HEK293 (cell line): ENCODE measurements around the gene COL1A2.

Source experiments
- CTCF ChIA-PET: fragments of 350-600 bp; formaldehyde crosslinking; extraction: SDS; loops from one replicate; lab custom pipeline; 2021; ENCODE audit warnings: antibody characterized with exemption; lab: Yijun Ruan, JAX
- POLR2A ChIA-PET: fragments of 300-600 bp; formaldehyde crosslinking; extraction: SDS; loops from one replicate; lab custom pipeline; 2020; ENCODE audit warnings: antibody characterized with exemption, inconsistent platforms; lab: Yijun Ruan, JAX
- H3K27ac ChIP-seq: fragments of 200-500 bp; sonication (Bioruptor generic); 2 replicates; pipeline ENCODE4 v1.5.1; 2014; ENCODE audit warnings: low read depth, low read length, control low read depth, inconsistent platforms; ENCODE audit errors: extremely low read depth
- H3K36me3 ChIP-seq, 2 experiments: fragments of 200-500 bp in 1 of 2; sonication (Bioruptor generic) in 1 of 2; 1 replicate in 1 of 2; 2 replicates in 1 of 2; pipeline ENCODE4 v1.5.1; 2014 to 2017; ENCODE audit warnings: inconsistent platforms in 2 of 2, low read length in 2 of 2; ENCODE audit not compliant: control insufficient read depth in 2 of 2, insufficient read depth in 1 of 2
- H3K4me1 ChIP-seq: fragments of 200-500 bp; sonication (Bioruptor generic); 2 replicates; pipeline ENCODE4 v1.5.1; 2014; ENCODE audit warnings: mild to moderate bottlenecking, low read length, inconsistent platforms; ENCODE audit not compliant: control insufficient read depth, insufficient read depth
- H3K4me3 ChIP-seq: 2 replicates; pipeline ENCODE4 v1.5.1; 2011; ENCODE audit warnings: low read depth, mild to moderate bottlenecking, control low read depth, low read length, moderate library complexity
- H3K9me3 ChIP-seq: fragments of 200-500 bp; sonication (Bioruptor generic); 2 replicates; pipeline ENCODE4 v1.5.1; 2014; ENCODE audit warnings: low read depth, low read length, inconsistent platforms; ENCODE audit not compliant: control insufficient read depth, insufficient read depth
- BCL11A ChIP-seq: fragments of 450-650 bp; formaldehyde crosslinking; IDR thresholded peaks from 2 replicates; pipeline ENCODE4 v1.5.1; 2016; ENCODE audit warnings: low read depth, missing biosample characterization, missing genetic modification characterization
- HOXC10 ChIP-seq: sonication (generic); formaldehyde crosslinking; IDR thresholded peaks from 2 replicates; pipeline ENCODE4 v1.8.1; 2023; ENCODE audit warnings: mild to moderate bottlenecking, missing genetic modification reagents
- MEIS1 ChIP-seq: sonication (generic); formaldehyde crosslinking; IDR thresholded peaks from 2 replicates; pipeline ENCODE4 v1.8.1; 2022; ENCODE audit warnings: missing genetic modification reagents, mild to moderate bottlenecking, borderline replicate concordance
- PRDM4 ChIP-seq: fragments of 450-650 bp; formaldehyde crosslinking; IDR thresholded peaks from 2 replicates; pipeline ENCODE4 v1.5.1; 2017; ENCODE audit warnings: missing biosample characterization, missing genetic modification characterization
- ZBTB8A ChIP-seq: fragments of 450-650 bp; formaldehyde crosslinking; IDR thresholded peaks from 2 replicates; pipeline ENCODE4 v1.5.1; 2016; ENCODE audit warnings: missing biosample characterization, missing genetic modification characterization
- ZEB2 ChIP-seq: fragments of 450-650 bp; formaldehyde crosslinking; IDR thresholded peaks from 2 replicates; pipeline ENCODE4 v1.5.1; 2016; ENCODE audit warnings: missing biosample characterization, missing genetic modification characterization
- ZFHX2 ChIP-seq: fragments of 450-650 bp; formaldehyde crosslinking; conservative IDR thresholded peaks from 2 replicates; pipeline ENCODE4 v1.5.1; 2016; ENCODE audit warnings: missing biosample characterization, missing genetic modification characterization
- ZFP41 ChIP-seq: fragments of 450-650 bp; formaldehyde crosslinking; IDR thresholded peaks from 2 replicates; pipeline ENCODE4 v1.5.1; 2016; ENCODE audit warnings: missing biosample characterization, missing genetic modification characterization, borderline replicate concordance
- ZFP69B ChIP-seq: fragments of 450-650 bp; formaldehyde crosslinking; IDR thresholded peaks from 2 replicates; pipeline ENCODE4 v1.5.1; 2016; ENCODE audit warnings: missing biosample characterization, missing genetic modification characterization
- ZNF114 ChIP-seq: fragments of 450-650 bp; formaldehyde crosslinking; IDR thresholded peaks from 2 replicates; pipeline ENCODE4 v1.5.0; 2017; ENCODE audit warnings: missing biosample characterization, missing genetic modification characterization
- ZNF155 ChIP-seq: fragments of 450-650 bp; formaldehyde crosslinking; IDR thresholded peaks from 2 replicates; pipeline ENCODE4 v1.5.1; 2016; ENCODE audit warnings: missing biosample characterization, missing genetic modification characterization
- ZNF16 ChIP-seq: fragments of 450-650 bp; formaldehyde crosslinking; IDR thresholded peaks from 2 replicates; pipeline ENCODE4 v1.5.1; 2016; ENCODE audit warnings: low read depth, missing biosample characterization, missing genetic modification characterization
- ZNF37A ChIP-seq: fragments of 450-650 bp; IDR thresholded peaks from 2 replicates; pipeline ENCODE4 v1.5.1; 2018; ENCODE audit warnings: missing biosample characterization, missing genetic modification characterization
- ZNF394 ChIP-seq: fragments of 450-650 bp; formaldehyde crosslinking; IDR thresholded peaks from 2 replicates; pipeline ENCODE4 v1.5.1; 2016; ENCODE audit warnings: missing biosample characterization, missing genetic modification characterization, mild to moderate bottlenecking, moderate library complexity, borderline replicate concordance
- ZNF398 ChIP-seq: fragments of 450-650 bp; formaldehyde crosslinking; IDR thresholded peaks from 2 replicates; pipeline ENCODE4 v1.5.1; 2017; ENCODE audit warnings: missing biosample characterization, missing genetic modification characterization
- ZNF529 ChIP-seq: fragments of 450-650 bp; formaldehyde crosslinking; IDR thresholded peaks from 2 replicates; pipeline ENCODE4 v1.5.1; 2017; ENCODE audit warnings: missing genetic modification characterization, missing biosample characterization; ENCODE audit not compliant: insufficient replicate concordance
- ZNF560 ChIP-seq: fragments of 450-650 bp; formaldehyde crosslinking; IDR thresholded peaks from 2 replicates; pipeline ENCODE4 v1.5.1; 2017; ENCODE audit warnings: missing biosample characterization, missing genetic modification characterization, borderline replicate concordance
- ZNF571 ChIP-seq: fragments of 450-650 bp; formaldehyde crosslinking; IDR thresholded peaks from 2 replicates; pipeline ENCODE4 v1.5.0; 2017; ENCODE audit warnings: missing biosample characterization, missing genetic modification characterization
- ZNF626 ChIP-seq: fragments of 450-650 bp; sonication (Bioruptor Pico); formaldehyde crosslinking; IDR thresholded peaks from 2 replicates; pipeline ENCODE4 v1.5.1; 2018; ENCODE audit warnings: missing biosample characterization, missing genetic modification characterization, inconsistent platforms
- ZNF660 ChIP-seq: fragments of 450-650 bp; IDR thresholded peaks from 2 replicates; pipeline ENCODE4 v1.5.1; 2018; ENCODE audit warnings: missing biosample characterization, mild to moderate bottlenecking, missing genetic modification characterization
- ZNF707 ChIP-seq: fragments of 450-650 bp; formaldehyde crosslinking; IDR thresholded peaks from 2 replicates; pipeline ENCODE4 v1.5.1; 2016; ENCODE audit warnings: missing biosample characterization, missing genetic modification characterization

Gene COL1A2

GRCh38 chr7:94351703-94352102 is 43.0 kb upstream of the COL1A2 start:
- POLR2A ChIA-PET: no interaction called here

GRCh38 chr7:94352887-94353286 is 41.8 kb upstream of the COL1A2 start:
- TF ChIP-seq ZNF571 (tag by site-specific recombination) (no peak), ZNF626 (tag by site-specific recombination) (no peak), ZNF37A (tag by site-specific recombination) (no peak)
- TF ChIP-seq, all 188 proteins: peak for 0
- ChIA-PET POLR2A (no interaction called here), CTCF (interaction anchor here (1.9 kb wide), 1 partner anchor 43 kb away, joined by 5 read pairs; no protein-coding TSS in a partner anchor)
- H3K4me3 ChIP-seq: no peak overlapping the region
- no peaks in the 10 kb centered on the region for H3K36me3 ChIP-seq
- no peaks in the 10 kb centered on the region for H3K4me1 ChIP-seq
- no peaks in the 10 kb centered on the region for H3K9me3 ChIP-seq
- no peak overlapping the region for H3K27ac ChIP-seq

More at GRCh38 chr7:94351703-94352102, 43.0 kb upstream of the COL1A2 start:
- H3K36me3 ChIP-seq: no peaks in the 10 kb centered on the region
- no peak overlapping the region for H3K4me3 ChIP-seq
- CTCF ChIA-PET: interaction anchor here (1.9 kb wide), 1 partner anchor 44 kb away, joined by 5 read pairs; no protein-coding TSS in a partner anchor
- H3K27ac ChIP-seq: no peak overlapping the region
- no peak for TF ChIP-seq ZFHX2 (tag by site-specific recombination)
- no peak for TF ChIP-seq ZNF707 (tag by site-specific recombination)
- no peak for TF ChIP-seq ZNF155 (tag by site-specific recombination)
- no peak for TF ChIP-seq ZNF529 (tag by site-specific recombination)
- TF ChIP-seq BCL11A (tag by site-specific recombination): no peak
- TF ChIP-seq ZNF394 (tag by site-specific recombination): no peak
- no peak for TF ChIP-seq ZEB2 (tag by site-specific recombination)
- TF ChIP-seq ZFP41: no peak
- no peak for TF ChIP-seq HOXC10 (CRISPR knock-in tag)
- TF ChIP-seq ZNF626 (tag by site-specific recombination): no peak
- no peak for TF ChIP-seq ZFP69B (tag by site-specific recombination)
- no peak for TF ChIP-seq PRDM4
- TF ChIP-seq MEIS1 (CRISPR knock-in tag): no peak
- TF ChIP-seq ZNF560 (tag by site-specific recombination): no peak
- no peaks in the 10 kb centered on the region for H3K4me1 ChIP-seq
- H3K9me3 ChIP-seq: no peaks in the 10 kb centered on the region

GRCh38 chr7:94354953-94355352 is 39.7 kb upstream of the COL1A2 start:
- POLR2A ChIA-PET: no interaction called here

More at GRCh38 chr7:94354953-94355352, 39.7 kb upstream of the COL1A2 start:
- H3K4me1 ChIP-seq: no peaks in the 10 kb centered on the region
- H3K27ac ChIP-seq: no peak overlapping the region
- H3K9me3 ChIP-seq: no peaks in the 10 kb centered on the region
- H3K4me3 ChIP-seq: no peak overlapping the region
- CTCF ChIA-PET: interaction anchor here (0.5 to 0.6 kb wide), 2 partner anchors 12 to 47 kb away, joined by 3 to 5 read pairs; no protein-coding TSS in a partner anchor
- no peaks in the 10 kb centered on the region for H3K36me3 ChIP-seq
- no peak for TF ChIP-seq ZNF660 (tag by site-specific recombination)
- no peak for TF ChIP-seq ZNF398 (tag by site-specific recombination)
- no peak for TF ChIP-seq ZBTB8A (tag by site-specific recombination)
- no peak for TF ChIP-seq ZNF16 (tag by site-specific recombination)
- TF ChIP-seq ZNF114 (tag by site-specific recombination): no peak
